ENCODE measurements around the gene CFAP46. TPM values are rescaled to one million over a fixed set of nuclear protein-coding genes. Genes with fewer than 3 reads are reported as not detected.

The CFAP46 gene
- total RNA-seq, 1 experiment from 2014 or later: 1.6 TPM

GRCh38 chr10:132962623-132963429, 20.5 kb upstream of the CFAP46 start:
- TSS peak; percentile 78 for BruUV-seq (replicated peaks)
- H3K4me1 ChIP-seq (ENCODE audit: control insufficient read depth, insufficient read depth, low read length): peaks cover 10% of the 10 kb centered on the region
- intact Hi-C loops (cut with micrococcal nuclease; ENCODE audit: unreplicated experiment): no loop called here
- CTCF ChIA-PET: no interaction called here
- DNase-seq (ENCODE audit: low read depth, low spot score): no peak
- POLR2A ChIA-PET: no interaction called here
- H3K4me3 ChIP-seq (ENCODE audit: low read depth in 2 of 2, low read length in 2 of 2): peak overlapping the region; percentile 34 to 47
- no peaks in the 10 kb centered on the region for H3K36me3 ChIP-seq (ENCODE audit: control insufficient read depth, insufficient read depth, low read length)
- TF ChIP-seq TCF7L2 (IDR thresholded peaks at IDR 0.05; ENCODE audit: low read depth, low read length) (no peak), CTCF (IDR thresholded peaks at IDR 0.05) (no peak)
- no peaks in the 10 kb centered on the region for H3K9me3 ChIP-seq (ENCODE audit: control insufficient read depth, insufficient read depth, low read depth, low read length)
- 0 out of 2 replicates have a peak, but pooled peaks cover 2% of the 10 kb centered on the region for H3K27me3 ChIP-seq (ENCODE audit: control insufficient read depth, insufficient read depth, low read length)
- H3K27ac ChIP-seq (ENCODE audit: low read length): no peak overlapping the region
- in situ Hi-C loops (cut with HindIII; ENCODE audit: low pct_unique_long_range_greater_than_20kb, low sequenced_read_pairs): no loop called here
- no peak for ATAC-seq

- H3K27me3 ChIP-seq (ENCODE audit: control insufficient read depth, insufficient read depth, low read length): 0 out of 2 replicates have a peak, but pooled peaks cover 2% of the 10 kb centered on the region
- H3K4me1 ChIP-seq (ENCODE audit: control insufficient read depth, insufficient read depth, low read length): peaks cover 10% of the 10 kb centered on the region
- no peak overlapping the region for H3K27ac ChIP-seq (ENCODE audit: low read length)
- ATAC-seq: peak; percentile 23; the same call in 1 of the 2 replicates
- no peak for TF ChIP-seq REST (IDR thresholded peaks at IDR 0.05; ENCODE audit: insufficient read depth in 1 of 2, low read depth in 2 of 2, low read length in 1 of 2)
- no peak for TF ChIP-seq SIN3A (IDR thresholded peaks at IDR 0.05; ENCODE audit: borderline replicate concordance, insufficient read depth, low read depth, low read length)
- TF ChIP-seq TCF7L2 (IDR thresholded peaks at IDR 0.05; ENCODE audit: low read depth, low read length): no peak
- no peak for TF ChIP-seq CTCF (IDR thresholded peaks at IDR 0.05)
- no peak for TF ChIP-seq POLR2AphosphoS5 (IDR thresholded peaks at IDR 0.05; ENCODE audit: low read depth, low read length)
- no peaks in the 10 kb centered on the region for H3K9me3 ChIP-seq (ENCODE audit: control insufficient read depth, insufficient read depth, low read depth, low read length)
- BruUV-seq (replicated peaks): no TSS peak
- H3K36me3 ChIP-seq (ENCODE audit: control insufficient read depth, insufficient read depth, low read length): no peaks in the 10 kb centered on the region
- H3K4me3 ChIP-seq (ENCODE audit: low read depth in 2 of 2, low read length in 2 of 2): peak overlapping the region; percentile 34 to 47
- POLR2A ChIA-PET: no interaction called here
- no peak for DNase-seq (ENCODE audit: low read depth, low spot score)
- in situ Hi-C loops (cut with HindIII; ENCODE audit: low pct_unique_long_range_greater_than_20kb, low sequenced_read_pairs): no loop called here
- intact Hi-C loops (cut with micrococcal nuclease; ENCODE audit: unreplicated experiment): no loop called here
- CTCF ChIA-PET: no interaction called here
These were observed 19.6 kb upstream of the CFAP46 start for GRCh38 chr10:132961787-132962622.

All from Panc1 (cell line).